IPS-15b (cell line): ENCODE results near the gene DLK2.
A peak's percentile ranks its signal among the peaks of the same experiment; 100 is the strongest.
"Not testable (repeated sequence)": the region's sequence is repeated elsewhere in the genome, so short reads cannot be mapped to it uniquely, and the experiment has no call there.

Experiments
- H3K27me3 ChIP-seq: one replicate; pipeline ENCODE4 v1.6.1; 2013; ENCODE audit warnings: low read length; ENCODE audit not compliant: control insufficient read depth, insufficient read depth
- H3K36me3 ChIP-seq: one replicate; pipeline ENCODE4 v1.6.1; 2013; ENCODE audit warnings: low read length; ENCODE audit not compliant: control insufficient read depth, insufficient read depth
- H3K4me1 ChIP-seq: one replicate; pipeline ENCODE4 v1.6.1; 2013; ENCODE audit warnings: mild to moderate bottlenecking, low read length; ENCODE audit not compliant: control insufficient read depth, insufficient read depth
- H3K4me3 ChIP-seq: one replicate; pipeline ENCODE4 v1.5.1; 2013; ENCODE audit warnings: low read depth, low read length
- H3K9ac ChIP-seq: one replicate; pipeline ENCODE4 v1.6.1; 2013; ENCODE audit warnings: low read depth, mild to moderate bottlenecking, low read length
- H3K9me3 ChIP-seq: one replicate; pipeline ENCODE4 v1.6.1; 2013; ENCODE audit warnings: mild to moderate bottlenecking, low read length; ENCODE audit not compliant: control insufficient read depth, insufficient read depth

The DLK2 gene

GRCh38 chr6:43464337-43464736, 9.0 kb upstream of the DLK2 start:
- Histone ChIP-seq H3K9ac (no peak overlapping the region), H3K4me1 (peaks cover 5% of the 10 kb centered on the region), H3K9me3 (no peaks in the 10 kb centered on the region), H3K4me3 (no peak overlapping the region), H3K27me3 (no peaks in the 10 kb centered on the region), H3K36me3 (no peaks in the 10 kb centered on the region)

GRCh38 chr6:43461936-43462335, 6.6 kb upstream of the DLK2 start:
- no peaks in the 10 kb centered on the region for H3K4me1 ChIP-seq
- no peaks in the 10 kb centered on the region for H3K27me3 ChIP-seq
- no peak overlapping the region for H3K4me3 ChIP-seq
- H3K9me3 ChIP-seq, result no peaks in the 10 kb centered on the region
- H3K9ac ChIP-seq, result no peak overlapping the region
- H3K36me3 ChIP-seq, result no peaks in the 10 kb centered on the region

DNA sequence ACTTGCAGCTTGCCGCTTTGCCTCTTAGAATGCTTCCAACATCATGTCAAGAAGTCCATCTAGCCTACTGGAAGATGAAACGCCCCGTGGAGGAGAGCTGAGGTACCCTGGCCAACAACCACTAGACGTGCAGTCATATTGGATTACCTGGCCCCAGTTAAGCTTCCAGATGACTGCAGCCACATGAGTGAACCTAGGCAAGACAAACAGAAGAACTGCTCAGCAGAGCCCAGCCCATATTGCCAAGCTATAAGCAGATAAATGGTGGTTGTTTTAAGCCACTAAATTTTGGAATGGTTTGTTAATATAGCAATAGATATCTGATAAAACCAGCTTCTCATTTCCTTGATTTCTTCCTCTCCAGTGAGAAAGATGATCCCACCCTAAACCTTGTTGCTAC, 4.7 kb upstream of the DLK2 start:
- no peaks in the 10 kb centered on the region for H3K9me3 ChIP-seq
- H3K9ac ChIP-seq, result no peak overlapping the region
- H3K36me3 ChIP-seq, result no peaks in the 10 kb centered on the region

GRCh38 chr6:43459535-43459934, 4.2 kb upstream of the DLK2 start:
- Histone ChIP-seq H3K9ac (no peak overlapping the region), H3K27me3 (peaks cover 14% of the 10 kb centered on the region), H3K36me3 (no peaks in the 10 kb centered on the region), H3K4me3 (no peak overlapping the region), H3K4me1 (peaks cover 2% of the 10 kb centered on the region), H3K9me3 (no peaks in the 10 kb centered on the region)

More for the DNA sequence above, 4.7 kb upstream of the DLK2 start:
- Histone ChIP-seq H3K4me3 (no peak overlapping the region), H3K27me3 (peaks cover 14% of the 10 kb centered on the region), H3K4me1 (peaks cover 2% of the 10 kb centered on the region)

DNA sequence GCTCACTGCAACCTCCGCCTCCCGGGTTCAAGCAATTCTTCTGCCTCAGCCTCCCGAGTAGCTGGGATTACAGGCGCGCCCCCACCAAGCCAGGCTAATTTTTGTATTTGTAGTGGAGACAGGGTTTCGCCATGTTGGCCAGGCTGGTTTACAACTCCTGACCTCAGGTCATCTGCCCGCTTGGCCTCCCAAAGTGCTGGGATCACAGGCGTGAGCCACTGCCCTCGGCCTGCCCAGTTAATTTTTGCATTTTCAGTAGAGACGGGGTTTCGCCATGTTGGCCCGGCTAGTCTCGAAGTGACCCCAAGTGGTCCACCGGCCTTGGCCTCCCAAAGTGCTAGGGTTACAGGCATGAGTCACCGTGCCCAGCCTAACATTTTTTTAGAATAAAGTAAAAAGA, 2.8 kb upstream of the DLK2 start:
- H3K27me3 ChIP-seq, result peaks cover 14% of the 10 kb centered on the region
- H3K9ac ChIP-seq, H3K36me3 ChIP-seq, H3K9me3 ChIP-seq, H3K4me1 ChIP-seq, H3K4me3 ChIP-seq: not testable (repeated sequence)

GRCh38 chr6:43457643-43458042, 2.3 kb upstream of the DLK2 start:
- Histone ChIP-seq H3K4me3 (no peak overlapping the region), H3K9me3 (no peaks in the 10 kb centered on the region), H3K27me3 (peaks cover 14% of the 10 kb centered on the region), H3K9ac (no peak overlapping the region), H3K36me3 (no peaks in the 10 kb centered on the region), H3K4me1 (peaks cover 2% of the 10 kb centered on the region)

- H3K27me3 ChIP-seq, result peaks cover 14% of the 10 kb centered on the region
- H3K9me3 ChIP-seq, result no peaks in the 10 kb centered on the region
- H3K9ac ChIP-seq, result no peak overlapping the region
- H3K36me3 ChIP-seq, result peaks cover 12% of the 10 kb centered on the region
- peak overlapping the region; percentile 74 for H3K4me3 ChIP-seq
- peaks cover 2% of the 10 kb centered on the region for H3K4me1 ChIP-seq
Observed at GRCh38 chr6:43454696-43455530, 435 bp downstream of the DLK2 start.

- Histone ChIP-seq H3K36me3 (peaks cover 17% of the 10 kb centered on the region), H3K9me3 (no peaks in the 10 kb centered on the region), H3K4me3 (peak overlapping the region; percentile 74), H3K9ac (no peak overlapping the region), H3K27me3 (peaks cover 14% of the 10 kb centered on the region), H3K4me1 (peaks cover 2% of the 10 kb centered on the region)
Observed at GRCh38 chr6:43454290-43454695, 1.1 kb downstream of the DLK2 start.

GRCh38 chr6:43453831-43454230, 1.5 kb downstream of the DLK2 start:
- Histone ChIP-seq H3K36me3 (peaks cover 19% of the 10 kb centered on the region), H3K9me3 (no peaks in the 10 kb centered on the region), H3K4me1 (peaks cover 2% of the 10 kb centered on the region), H3K9ac (no peak overlapping the region), H3K27me3 (peaks cover 14% of the 10 kb centered on the region), H3K4me3 (no peak overlapping the region)

DNA sequence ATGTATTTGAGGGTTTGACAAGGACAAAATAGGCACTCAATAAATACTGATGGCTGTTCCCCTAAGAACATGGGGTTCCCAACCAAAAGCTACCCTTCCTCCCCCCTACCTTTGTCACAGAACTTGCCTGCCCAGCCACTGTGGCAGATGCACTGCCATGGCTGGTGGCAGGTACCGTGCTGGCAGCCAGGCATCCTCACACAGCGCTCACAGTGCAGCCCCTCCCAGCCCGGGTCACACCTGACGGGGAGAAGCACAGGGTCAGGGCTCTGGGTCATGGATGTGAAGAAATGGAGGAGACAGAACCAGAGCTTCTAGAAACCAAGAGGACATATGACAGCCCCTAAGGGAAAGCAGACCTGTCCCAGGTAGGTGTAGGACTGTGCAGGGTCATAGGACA, 2.5 kb downstream of the DLK2 start:
- H3K27me3 ChIP-seq, result peaks cover 14% of the 10 kb centered on the region
- peaks cover 2% of the 10 kb centered on the region for H3K4me1 ChIP-seq
- H3K9me3 ChIP-seq, result no peaks in the 10 kb centered on the region
- no peak overlapping the region for H3K4me3 ChIP-seq
- peaks cover 22% of the 10 kb centered on the region for H3K36me3 ChIP-seq
- no peak overlapping the region for H3K9ac ChIP-seq

DNA sequence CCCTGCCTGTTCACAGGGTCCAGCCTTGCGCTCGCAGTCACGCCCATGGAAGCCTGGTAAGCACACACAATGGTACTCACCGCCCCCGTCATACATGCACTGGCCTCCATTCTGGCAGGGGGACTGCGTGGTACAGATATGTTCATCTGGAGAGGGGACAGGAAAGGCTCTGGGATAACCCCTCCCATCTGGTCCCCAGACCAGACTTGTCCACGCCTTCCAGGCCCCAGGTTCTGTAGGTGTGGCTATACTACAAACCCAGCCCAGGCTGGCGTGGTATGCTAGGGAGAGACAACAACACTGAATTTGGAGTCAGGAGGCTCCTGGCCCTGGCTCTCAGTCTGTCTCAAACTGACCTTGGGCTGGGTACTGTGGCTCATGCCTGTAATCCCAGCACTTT, 3.4 kb downstream of the DLK2 start:
- peaks cover 14% of the 10 kb centered on the region for H3K27me3 ChIP-seq
- no peaks in the 10 kb centered on the region for H3K9me3 ChIP-seq
- H3K36me3 ChIP-seq, result peaks cover 31% of the 10 kb centered on the region
- H3K4me3 ChIP-seq, result no peak overlapping the region
- H3K4me1 ChIP-seq, result peaks cover 2% of the 10 kb centered on the region
- no peak overlapping the region for H3K9ac ChIP-seq

DNA sequence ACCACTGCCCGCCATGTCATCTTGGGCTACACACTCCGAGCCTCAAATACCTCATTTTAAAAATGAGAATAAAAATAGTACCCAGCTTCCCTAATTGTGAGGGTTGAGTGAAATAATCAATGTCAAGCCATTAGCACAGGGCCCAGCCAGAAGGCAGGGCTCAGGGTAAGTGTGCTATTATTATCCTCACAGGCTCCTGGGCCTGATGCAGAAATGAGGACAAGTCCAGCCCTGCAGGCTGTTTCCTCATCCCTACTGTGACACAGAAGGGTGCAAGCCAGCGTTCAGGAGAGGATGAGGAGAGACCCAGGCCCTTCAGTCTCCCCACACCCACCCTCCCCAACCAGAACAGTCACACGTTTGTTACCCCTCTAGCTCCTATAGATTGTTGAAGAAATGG, 4.0 kb downstream of the DLK2 start:
- Histone ChIP-seq H3K4me1 (peaks cover 2% of the 10 kb centered on the region), H3K36me3 (peaks cover 31% of the 10 kb centered on the region), H3K9ac (no peak overlapping the region), H3K27me3 (peaks cover 8% of the 10 kb centered on the region), H3K4me3 (no peak overlapping the region), H3K9me3 (no peaks in the 10 kb centered on the region)
